Measurements from ENCODE around the gene PCDHA6. TPM values are rescaled to one million over a fixed set of nuclear protein-coding genes. Genes with fewer than 3 reads are reported as not detected.
A peak's percentile ranks its signal among the peaks of the same experiment; 100 is the strongest.
"Not testable (repeated sequence)": the region's sequence is repeated elsewhere in the genome, so short reads cannot be mapped to it uniquely, and the experiment has no call there.

The PCDHA6 gene
- total RNA-seq, 2 experiments from 2014 or later: not detected

GRCh38 chr5:140802781-140803271, 24.9 kb upstream of the PCDHA6 start:
- no peak overlapping the region for H3K27ac Mint-ChIP-seq
- CTCF ChIA-PET: no interaction called here
- TF ChIP-seq CTCF (IDR thresholded peaks at IDR 0.05): no peak
- no peaks in the 10 kb centered on the region for H3K4me1 Mint-ChIP-seq (ENCODE audit: low read depth)
- peaks cover 17 to 22% of the 10 kb centered on the region in 2 experiments for H3K27me3 ChIP-seq (ENCODE audit: control insufficient read depth in 1 of 2, insufficient read depth in 2 of 2, low read length in 2 of 2)
- peaks cover 56% of the 10 kb centered on the region for H3K27me3 Mint-ChIP-seq
- H3K4me1 ChIP-seq (ENCODE audit: insufficient read depth, low read length): no peaks in the 10 kb centered on the region
- H3K4me3 Mint-ChIP-seq: no peak overlapping the region
- DNase-seq (no peak), ATAC-seq (ENCODE audit: poor library complexity) (no peak)
- H3K9me3 ChIP-seq (ENCODE audit: control insufficient read depth in 1 of 2, insufficient read depth in 1 of 2, low read length in 2 of 2): peaks cover 30 to 31% of the 10 kb centered on the region in 2 experiments
- H3K36me3 Mint-ChIP-seq (ENCODE audit: low read depth): peaks cover 28% of the 10 kb centered on the region
- POLR2A ChIA-PET: no interaction called here
- no peak overlapping the region for H3K27ac ChIP-seq (ENCODE audit: low read depth in 1 of 2, low read length in 2 of 2)
- intact Hi-C loops (cut with DNase I, micrococcal nuclease): no loop called here
- no peak overlapping the region for H3K4me3 ChIP-seq (ENCODE audit: low read length)
- peaks cover 25% of the 10 kb centered on the region for H3K9me3 Mint-ChIP-seq
- H3K36me3 ChIP-seq (ENCODE audit: insufficient read depth, low read length): no peaks in the 10 kb centered on the region

GRCh38 chr5:140806834-140807775, 20.7 kb upstream of the PCDHA6 start, which contains the start of gene PCDHA4:
TSS of gene PCDHA4 (plus strand) at chr5:140807068.
- Histone ChIP-seq H3K4me3 (ENCODE audit: low read length) (no peak within 1 kb of the TSS), H3K27me3 (ENCODE audit: control insufficient read depth in 1 of 2, insufficient read depth in 2 of 2, low read length in 2 of 2) (peaks cover 10 to 22% of the 10 kb centered on the region in 2 experiments), H3K4me1 (ENCODE audit: insufficient read depth, low read length) (no peaks in the 10 kb centered on the region), H3K27ac (ENCODE audit: low read depth in 1 of 2, low read length in 2 of 2) (no peak within 1 kb of the TSS), H3K9me3 (ENCODE audit: control insufficient read depth in 1 of 2, insufficient read depth in 1 of 2, low read length in 2 of 2) (peaks cover 16 to 37% of the 10 kb centered on the region in 2 experiments), H3K36me3 (ENCODE audit: insufficient read depth, low read length) (no peaks in the 10 kb centered on the region)
- Mint-ChIP-seq H3K9me3 (peaks cover 19% of the 10 kb centered on the region), H3K4me3 (no peak within 1 kb of the TSS), H3K4me1 (ENCODE audit: low read depth) (no peaks in the 10 kb centered on the region), H3K27ac (no peak within 1 kb of the TSS), H3K27me3 (peaks cover 47% of the 10 kb centered on the region), H3K36me3 (ENCODE audit: low read depth) (peaks cover 16% of the 10 kb centered on the region)
- no peak for TF ChIP-seq CTCF (IDR thresholded peaks at IDR 0.05)
- ChIA-PET CTCF (no interaction called here), POLR2A (no interaction called here)
- DNase-seq (peak in 1 of 14 experiments; percentile 10), ATAC-seq (ENCODE audit: poor library complexity) (no peak)
- intact Hi-C loops (cut with DNase I, micrococcal nuclease): no loop called here

- H3K36me3 ChIP-seq (ENCODE audit: insufficient read depth, low read length); POLR2A ChIA-PET; CTCF ChIA-PET; DNase-seq; H3K27ac Mint-ChIP-seq; H3K4me3 Mint-ChIP-seq; H3K27ac ChIP-seq (ENCODE audit: low read depth in 1 of 2, low read length in 2 of 2); H3K4me1 Mint-ChIP-seq (ENCODE audit: low read depth); H3K4me1 ChIP-seq (ENCODE audit: insufficient read depth, low read length); intact Hi-C loops (cut with DNase I, micrococcal nuclease); H3K4me3 ChIP-seq (ENCODE audit: low read length); ATAC-seq (ENCODE audit: poor library complexity): not testable (repeated sequence)
- peaks cover 10 to 24% of the 10 kb centered on the region in 2 experiments for H3K9me3 ChIP-seq (ENCODE audit: control insufficient read depth in 1 of 2, insufficient read depth in 1 of 2, low read length in 2 of 2)
- Mint-ChIP-seq H3K36me3 (ENCODE audit: low read depth) (peaks cover 16% of the 10 kb centered on the region), H3K9me3 (peaks cover 25% of the 10 kb centered on the region), H3K27me3 (peaks cover 55% of the 10 kb centered on the region)
- H3K27me3 ChIP-seq (ENCODE audit: control insufficient read depth in 1 of 2, insufficient read depth in 2 of 2, low read length in 2 of 2): peaks cover 7 to 22% of the 10 kb centered on the region in 2 experiments
These were observed 19.4 kb upstream of the PCDHA6 start for GRCh38 chr5:140808241-140808888.
